OCI-LY1 (cell line): ENCODE data around the gene CC2D1A.

Experiments used
- H2AFZ ChIP-seq: fragments of 200-600 bp; sonication (generic), shearing (Covaris generic); 2 replicates; pipeline ENCODE4 v1.6.0; 2014; ENCODE audit warnings: antibody characterized with exemption, mild to moderate bottlenecking, low read length
- H3F3A ChIP-seq: fragments of 200-600 bp; sonication (generic), shearing (Covaris generic); 2 replicates; pipeline ENCODE4 v1.6.0; 2014; ENCODE audit warnings: mild to moderate bottlenecking, antibody characterized with exemption, low read length, moderate library complexity; ENCODE audit not compliant: insufficient read depth
- H3K27ac ChIP-seq: fragments of 200-600 bp; sonication (generic); 2 replicates; pipeline ENCODE4 v1.5.1; 2014; ENCODE audit warnings: low read length, mixed run types, mild to moderate bottlenecking, low read depth; ENCODE audit not compliant: poor library complexity, severe bottlenecking
- H3K27me3 ChIP-seq: fragments of 200-600 bp; sonication (generic); 2 replicates; pipeline ENCODE4 v1.6.0; 2014; ENCODE audit warnings: antibody characterized with exemption, mild to moderate bottlenecking, low read length, moderate library complexity; ENCODE audit not compliant: insufficient read depth
- H3K36me3 ChIP-seq: fragments of 200-600 bp; sonication (generic); 2 replicates; pipeline ENCODE4 v1.6.1; 2014; ENCODE audit warnings: mild to moderate bottlenecking, antibody characterized with exemption, low read length, moderate library complexity, mixed read lengths; ENCODE audit not compliant: insufficient read depth
- H3K4me1 ChIP-seq: fragments of 200-600 bp; sonication (generic); 2 replicates; pipeline ENCODE4 v1.5.1; 2014; ENCODE audit warnings: mild to moderate bottlenecking, low read length, moderate library complexity; ENCODE audit not compliant: insufficient read depth, severe bottlenecking
- H3K4me2 ChIP-seq: fragments of 200-600 bp; sonication (generic), shearing (Covaris generic); 2 replicates; pipeline ENCODE4 v1.6.1; 2014; ENCODE audit warnings: low read length
- H3K4me3 ChIP-seq: fragments of 200-600 bp; sonication (generic); 2 replicates; pipeline ENCODE4 v1.5.1; 2014; ENCODE audit warnings: low read length, low read depth, mild to moderate bottlenecking, mixed read lengths; ENCODE audit not compliant: poor library complexity, severe bottlenecking
- H3K79me2 ChIP-seq: fragments of 200-600 bp; shearing (Covaris generic); 2 replicates; pipeline ENCODE4 v1.6.1; 2016; ENCODE audit warnings: mixed run types, low read length, mixed read lengths; ENCODE audit not compliant: insufficient read depth
- H3K9ac ChIP-seq: fragments of 200-600 bp; sonication (generic), shearing (Covaris generic); 2 replicates; pipeline ENCODE4 v1.6.1; 2014; ENCODE audit warnings: mild to moderate bottlenecking, low read length, mixed read lengths
- H3K9me2 ChIP-seq: fragments of 200-600 bp; sonication (generic), shearing (Covaris generic); 2 replicates; pipeline ENCODE4 v1.6.1; 2014; ENCODE audit warnings: low read depth, mild to moderate bottlenecking, low read length, mixed read lengths
- H3K9me3 ChIP-seq: fragments of 200-600 bp; shearing (Covaris generic); 2 replicates; pipeline ENCODE4 v1.6.1; 2014; ENCODE audit warnings: low read length, mixed read lengths
- H4K20me1 ChIP-seq: fragments of 200-600 bp; sonication (generic), shearing (Covaris generic); 2 replicates; pipeline ENCODE4 v1.6.0; 2016; ENCODE audit warnings: mild to moderate bottlenecking, low read length; ENCODE audit not compliant: insufficient read depth
- CTCF ChIP-seq: fragments of 200-600 bp; sonication (generic), shearing (Covaris generic); IDR thresholded peaks from 2 replicates; pipeline ENCODE4 v1.5.1; 2017; ENCODE audit warnings: mild to moderate bottlenecking, antibody characterized with exemption, low read length, moderate library complexity, mixed read lengths
- EZH2 ChIP-seq: fragments of 200-600 bp; sonication (generic), shearing (Covaris generic); IDR thresholded peaks from 2 replicates; pipeline ENCODE4 v1.8.0; 2017; ENCODE audit warnings: borderline replicate concordance, mixed run types, mild to moderate bottlenecking, antibody characterized with exemption, low read length, moderate library complexity, mixed read lengths

CC2D1A gene

GRCh38 chr19:13959141-13959961, 53.4 kb downstream of the CC2D1A start:
- Histone ChIP-seq H3K4me2 (no peak overlapping the region), H3K4me3 (no peak overlapping the region), H3K4me1 (peaks cover 4% of the 10 kb centered on the region), H3K9ac (no peak overlapping the region), H3K9me3 (no peaks in the 10 kb centered on the region), H3K79me2 (no peaks in the 10 kb centered on the region), H4K20me1 (no peaks in the 10 kb centered on the region), H3K36me3 (peaks cover 68% of the 10 kb centered on the region), H3K27ac (no peak overlapping the region), H2AFZ (no peak overlapping the region), H3F3A (no peaks in the 10 kb centered on the region), H3K9me2 (no peaks in the 10 kb centered on the region), H3K27me3 (no peaks in the 10 kb centered on the region)
- TF ChIP-seq EZH2 (no peak), CTCF (no peak)

GRCh38 chr19:13959962-13960862, 54.2 kb downstream of the CC2D1A start:
- Histone ChIP-seq H4K20me1 (no peaks in the 10 kb centered on the region), H3K36me3 (peaks cover 62% of the 10 kb centered on the region), H3K9ac (no peak overlapping the region)

More at GRCh38 chr19:13959962-13960862, 54.2 kb downstream of the CC2D1A start:
- H3K4me3 ChIP-seq = no peak overlapping the region
- TF ChIP-seq CTCF (no peak), EZH2 (no peak)
- H3K79me2 ChIP-seq = no peaks in the 10 kb centered on the region
- no peaks in the 10 kb centered on the region for H3K9me3 ChIP-seq
- H3K4me2 ChIP-seq = no peak overlapping the region
- H3F3A ChIP-seq = no peaks in the 10 kb centered on the region
- H3K27me3 ChIP-seq = no peaks in the 10 kb centered on the region
- H2AFZ ChIP-seq = no peak overlapping the region
- H3K27ac ChIP-seq = no peak overlapping the region
- peaks cover 4% of the 10 kb centered on the region for H3K4me1 ChIP-seq
- no peaks in the 10 kb centered on the region for H3K9me2 ChIP-seq
